Mucosa of descending colon (tissue), 3 donors: ENCODE data around the gene CDH3. TPM values are rescaled to one million over a fixed set of nuclear protein-coding genes. Genes with fewer than 3 reads are reported as not detected.

Source experiments
- ATAC-seq: fragments of 200-7000 bp; cut with Tn5 transposase; one replicate; pipeline ENCODE4 v1.9.1; 2020; ENCODE audit warnings: mild to moderate bottlenecking, moderate library complexity
- DNase-seq, 3 donors: peaks; one replicate each; pipeline ENCODE4 v3.0.0-alpha.2; 2020
- H3K36me3 ChIP-seq: fragments of 200-600 bp; one replicate; pipeline ENCODE4 v1.8.0; 2021; ENCODE audit warnings: low read depth, mild to moderate bottlenecking
- H3K4me1 ChIP-seq: fragments of 200-600 bp; one replicate; pipeline ENCODE4 v1.8.0; 2021; ENCODE audit warnings: low read depth, mild to moderate bottlenecking
- H3K4me3 ChIP-seq: fragments of 200-600 bp; one replicate; pipeline ENCODE4 v1.8.0; 2021; ENCODE audit warnings: mild to moderate bottlenecking
- H3K9me3 ChIP-seq: fragments of 200-600 bp; one replicate; pipeline ENCODE4 v1.8.0; 2021; ENCODE audit warnings: mild to moderate bottlenecking
- CTCF ChIP-seq: fragments of 200-600 bp; IDR thresholded peaks from one replicate; pipeline ENCODE4 v1.8.0; 2022; ENCODE audit warnings: antibody characterized with exemption, mild to moderate bottlenecking
- intact Hi-C, 2 donors: fragments of 100-400 bp; cut with DNase I in 1 of 2; cut with micrococcal nuclease in 1 of 2; formaldehyde crosslinking; loops; one replicate each; pipeline versions ENCODE4 v1.11.0 to v1.11.1; 2022; cut with DNase I, micrococcal nuclease
- total RNA-seq, 3 donors: library from RNA; stranded (reverse); fragmentation: NEBNext Ultra II Directional in 2 of 3; extraction: Animal tissue kit (Norgen Biotek cat#: 25700) in 2 of 3; gene quantifications; one replicate each; pipeline versions ENCODE4 v1.2.1 to v1.2.4, GENCODE V29; 2021 to 2023
- donor health status: DM: no; HTN: no; CAD: no; lungs with moderate emphysema.
- donor health status: DM: no; HTN: no; CAD: no.
- donor health status: DM: no; HTN: yes; CAD: no.

Gene CDH3
- total RNA-seq, 3 donors from 2014 or later = 0.22 to 0.77 (median 0.38) TPM

- H3K36me3 ChIP-seq = no peaks in the 10 kb centered on the region
- intact Hi-C loops = no loop called here
- no peak for TF ChIP-seq CTCF
- peaks cover 52% of the 10 kb centered on the region for H3K4me1 ChIP-seq
- no peak for DNase-seq
- H3K4me3 ChIP-seq = no peak overlapping the region
- ATAC-seq = no peak
- no peaks in the 10 kb centered on the region for H3K9me3 ChIP-seq
Observed at GRCh38 chr16:68746951-68747350, 101.8 kb downstream of the CDH3 start.

- intact Hi-C loops = no loop called here
- H3K4me1 ChIP-seq = peaks cover 52% of the 10 kb centered on the region
- DNase-seq (no peak), ATAC-seq (no peak)
- no peak for TF ChIP-seq CTCF
- H3K36me3 ChIP-seq = no peaks in the 10 kb centered on the region
- no peak overlapping the region for H3K4me3 ChIP-seq
- H3K9me3 ChIP-seq = no peaks in the 10 kb centered on the region
Observed at GRCh38 chr16:68749432-68749831, 104.3 kb downstream of the CDH3 start.

Other genes starting within 250 kb of the CDH3 start
- 10 to 100 TPM; 31.8 to 82.7 (median 62.3) TPM for gene SMPD3, start 196.8 kb upstream of the CDH3 start, total RNA-seq
- gene ZFP90, start 106.0 kb upstream of the CDH3 start, total RNA-seq = 10 to 100 TPM; 10.2 to 18.1 (median 12.8) TPM
- 100 to 1,000 TPM; 284 to 777 (median 667) TPM for gene CDH1, start 92.0 kb downstream of the CDH3 start, total RNA-seq
- gene TANGO6, start 198.2 kb downstream of the CDH3 start, total RNA-seq = 10 to 100 TPM in 1 of 3 donors, 1 to 10 TPM in 2; 7.4 to 19.7 (median 8.2) TPM